Transverse colon (tissue), 4 donors: ENCODE results near the gene TMEM263. TPM values are rescaled to one million over a fixed set of nuclear protein-coding genes. Genes with fewer than 3 reads are reported as not detected.

Experiments used
- DNase-seq: peaks from one replicate; pipeline ENCODE4 v3.0.0-alpha.2; 2019
- H3K27ac ChIP-seq, 4 donors: fragments of 200-600 bp; sonication (generic); 2 replicates each; pipeline ENCODE4 v1.5.1; 2016 to 2018; ENCODE audit warnings: inconsistent platforms in 4 of 4
- H3K27me3 ChIP-seq: fragments of 200-600 bp; sonication (generic); 2 replicates; pipeline ENCODE4 v1.5.1; 2017; ENCODE audit warnings: inconsistent platforms
- H3K36me3 ChIP-seq, 4 donors: fragments of 200-600 bp; sonication (generic); 2 replicates each; pipeline ENCODE4 v1.5.1; 2017 to 2019; ENCODE audit warnings: inconsistent platforms in 4 of 4
- H3K4me1 ChIP-seq, 4 donors: fragments of 200-600 bp; sonication (generic); 2 replicates each; pipeline ENCODE4 v1.5.1; 2017 to 2020; ENCODE audit warnings: inconsistent platforms in 4 of 4
- H3K4me3 ChIP-seq, 4 donors: fragments of 200-600 bp; sonication (generic); 1 replicate in 1 of 4; 2 replicates in 3 of 4; pipeline versions ENCODE4 v1.5.1 to v1.6.1; 2017 to 2019; ENCODE audit warnings: inconsistent platforms in 4 of 4
- H3K9me3 ChIP-seq, 2 donors: fragments of 200-600 bp; sonication (generic); 2 replicates each; pipeline ENCODE4 v1.5.1; 2017 to 2019; ENCODE audit warnings: inconsistent platforms in 2 of 2
- EP300 ChIP-seq: sonication (generic); formaldehyde crosslinking; IDR thresholded peaks from one replicate; pipeline ENCODE4 v1.6.1; 2017; ENCODE audit warnings: antibody characterized with exemption, low read depth
- POLR2A ChIP-seq: fragments of 450-650 bp; IDR thresholded peaks from one replicate; pipeline ENCODE4 v1.6.1; 2016; ENCODE audit warnings: antibody characterized with exemption, mild to moderate bottlenecking, moderate library complexity
- POLR2AphosphoS5 ChIP-seq, 3 donors: sonication (generic); formaldehyde crosslinking; IDR thresholded peaks; one replicate each; pipeline ENCODE4 v1.6.1; 2016; ENCODE audit warnings: antibody characterized with exemption in 3 of 3
- WGBS, 2 donors: methylation state at CpG; one replicate each; pipeline ENCODE4 v1.1.5; 2018; ENCODE audit warnings: low coverage in 1 of 2; 5-methylcytosine and 5-hydroxymethylcytosine counted together
- in situ Hi-C, 4 donors: fragments of 200-750 bp; cut with MboI; loops; one replicate each; pipeline versions ENCODE4 v1.15.0 to v1.15.1; 2017; ENCODE audit warnings: low sequenced_read_pairs in 3 of 4, low pct_ligation_motif_present in 1 of 4, low pct_unique_long_range_greater_than_20kb in 1 of 4
- intact Hi-C: fragments of 100-400 bp; cut with DNase I; formaldehyde crosslinking; loops from one replicate; pipeline ENCODE4 v1.15.1; 2023; ENCODE audit warnings: low total_unique reads
- total RNA-seq, 4 donors: library from RNA; depleted of rRNA; stranded (reverse); fragments of >200 nt; gene quantifications; one replicate each; pipeline ENCODE4 v1.1.0, GENCODE V29; 2016
- TF ChIP-seq, protein P1 (sequence below), 5 experiments: fragments of 200-600 bp in 3 of 5; fragments of 450-650 bp in 2 of 5; sonication (generic) in 3 of 5; IDR thresholded peaks; 1 replicate in 2 of 5; 2 replicates in 3 of 5; pipeline ENCODE4 v1.5.1; 2016 to 2017; ENCODE audit warnings: antibody characterized with exemption in 5 of 5, inconsistent platforms in 3 of 5, mild to moderate bottlenecking in 2 of 5, moderate library complexity in 1 of 5

TMEM263 gene
- 10 to 100 TPM; 13.5 to 34.6 (median 18.7) TPM for total RNA-seq

DNA sequence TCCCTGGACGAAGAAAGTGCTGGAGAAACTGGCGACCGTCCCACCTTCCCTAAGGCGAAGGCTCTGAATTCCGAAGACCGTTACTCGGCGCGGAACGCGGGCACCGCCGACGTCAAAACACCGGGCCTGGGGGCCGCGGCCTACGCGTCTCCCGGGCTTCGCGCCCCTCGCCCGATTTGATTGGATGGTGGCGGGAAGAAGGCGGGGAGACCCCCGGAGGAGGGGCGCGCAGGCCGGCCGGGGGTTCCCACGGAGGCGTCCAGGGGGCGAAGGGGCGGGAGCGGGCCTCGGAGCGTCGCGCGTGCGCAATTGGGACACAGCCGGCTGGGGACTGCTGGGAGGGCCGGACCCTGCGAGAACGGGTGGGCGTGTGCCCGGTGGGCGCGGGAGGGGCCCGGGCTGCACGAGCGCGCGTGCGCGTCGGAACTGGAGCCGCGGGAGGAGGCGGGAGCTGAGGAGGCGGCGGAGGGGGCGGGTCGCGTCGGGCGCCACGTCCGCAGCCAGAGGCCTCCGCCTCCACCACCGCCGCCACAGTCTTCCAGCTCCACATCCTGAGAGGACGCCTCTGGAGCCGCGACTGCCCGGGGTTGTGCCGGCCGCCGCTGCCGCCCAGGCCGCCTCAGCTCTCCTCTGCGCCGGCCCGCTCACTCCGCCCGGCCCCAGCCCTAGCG lies at the start of gene TMEM263:
Gene TMEM263, plus strand, starts transcription at position 531 of the 671 bp plus-strand sequence. CDS start 11,210 bp downstream, outside the sequence.
- Histone ChIP-seq H3K27me3 (no peaks in the 10 kb centered on the region), H3K4me3 (peak within 1 kb of the TSS; percentile 55 to 95 (median 86)), H3K36me3 (peaks cover 0 to 2% (median 0%) of the 10 kb centered on the region in 4 donors), H3K4me1 (peaks cover 9 to 40% (median 28%) of the 10 kb centered on the region in 4 donors), H3K9me3 (no peaks in the 10 kb centered on the region), H3K27ac (peak within 1 kb of the TSS; percentile 94 to 98 (median 95))
- 1% methylated on average over 74 of the region's 88 CpGs; no CpG with 5 or more reads in 1 of the 2 donors for WGBS, 2 donors
- DNase-seq = peak; percentile 93
- in situ Hi-C loops = no loop called here
- intact Hi-C loops = loop anchor here (10.0 kb wide), 1 partner anchor 1609 kb away; the partner anchor contains the start of genes ISCU and SART3
- TF ChIP-seq EP300 (no peak), POLR2AphosphoS5 (IDR thresholded peaks at IDR 0.05) (peak; percentile 85 to 92 (median 87)), POLR2A (peak; percentile 79)
- TF ChIP-seq, protein P1, sequence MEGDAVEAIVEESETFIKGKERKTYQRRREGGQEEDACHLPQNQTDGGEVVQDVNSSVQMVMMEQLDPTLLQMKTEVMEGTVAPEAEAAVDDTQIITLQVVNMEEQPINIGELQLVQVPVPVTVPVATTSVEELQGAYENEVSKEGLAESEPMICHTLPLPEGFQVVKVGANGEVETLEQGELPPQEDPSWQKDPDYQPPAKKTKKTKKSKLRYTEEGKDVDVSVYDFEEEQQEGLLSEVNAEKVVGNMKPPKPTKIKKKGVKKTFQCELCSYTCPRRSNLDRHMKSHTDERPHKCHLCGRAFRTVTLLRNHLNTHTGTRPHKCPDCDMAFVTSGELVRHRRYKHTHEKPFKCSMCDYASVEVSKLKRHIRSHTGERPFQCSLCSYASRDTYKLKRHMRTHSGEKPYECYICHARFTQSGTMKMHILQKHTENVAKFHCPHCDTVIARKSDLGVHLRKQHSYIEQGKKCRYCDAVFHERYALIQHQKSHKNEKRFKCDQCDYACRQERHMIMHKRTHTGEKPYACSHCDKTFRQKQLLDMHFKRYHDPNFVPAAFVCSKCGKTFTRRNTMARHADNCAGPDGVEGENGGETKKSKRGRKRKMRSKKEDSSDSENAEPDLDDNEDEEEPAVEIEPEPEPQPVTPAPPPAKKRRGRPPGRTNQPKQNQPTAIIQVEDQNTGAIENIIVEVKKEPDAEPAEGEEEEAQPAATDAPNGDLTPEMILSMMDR (IDR thresholded peaks at IDR 0.05) = no peak

DNA sequence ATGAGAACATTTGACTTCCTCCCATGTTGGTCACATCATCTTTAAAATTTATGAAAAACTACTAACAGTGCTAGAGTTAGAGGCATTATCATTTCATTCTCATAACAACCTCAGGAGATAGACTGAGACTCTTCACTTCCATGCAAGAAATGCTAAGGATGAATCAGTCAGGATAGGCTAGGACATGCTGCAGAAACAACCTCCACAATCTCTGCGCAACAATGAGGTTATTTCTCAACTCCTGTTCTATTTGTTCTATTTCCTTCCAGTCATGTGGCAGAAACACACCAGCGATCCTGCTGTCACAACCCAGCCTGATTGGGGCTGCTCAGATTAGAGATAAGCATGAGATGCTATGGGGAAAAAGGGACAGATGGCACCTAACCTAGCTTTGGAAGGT lies 49.0 kb upstream of the TMEM263 start:
- Histone ChIP-seq H3K36me3 (no peaks in the 10 kb centered on the region), H3K4me1 (peaks cover 0 to 11% (median 2%) of the 10 kb centered on the region in 4 donors), H3K27ac (no peak overlapping the region), H3K9me3 (no peaks in the 10 kb centered on the region), H3K27me3 (peaks cover 15% of the 10 kb centered on the region), H3K4me3 (no peak overlapping the region)
- TF ChIP-seq, protein P1 (IDR thresholded peaks at IDR 0.05) = no peak
- TF ChIP-seq POLR2AphosphoS5 (IDR thresholded peaks at IDR 0.05) = no peak
- TF ChIP-seq POLR2A = no peak
- TF ChIP-seq EP300 = no peak
- in situ Hi-C loops = no loop called here
- intact Hi-C loops = no loop called here
- 67 to 82% methylated on average over 1 to 2 of the region's 2 CpGs for WGBS, 2 donors
- DNase-seq = no peak

DNA sequence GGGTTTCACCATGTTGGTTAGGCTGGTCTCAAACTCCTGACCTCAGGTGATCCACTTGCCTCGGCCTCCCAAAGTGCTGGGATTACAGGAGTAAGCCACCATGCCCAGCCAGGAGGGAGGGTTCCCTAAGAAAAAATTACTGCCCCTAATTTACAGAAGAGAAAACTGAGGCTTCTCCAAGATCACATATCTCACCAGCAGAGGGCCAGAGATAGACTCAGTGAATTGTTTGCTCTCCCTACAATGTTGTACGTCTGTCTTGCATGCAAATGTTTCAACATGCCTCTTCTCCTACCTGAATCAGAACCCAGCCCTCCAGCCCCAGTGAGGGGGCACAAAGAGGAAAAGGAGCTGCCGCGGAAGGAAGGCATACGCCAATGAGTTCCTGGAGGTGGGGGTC lies 48.3 kb upstream of the TMEM263 start:
- 80% methylated on average over 5 of the region's 5 CpGs; no CpG with 5 or more reads in 1 of the 2 donors for WGBS, 2 donors
- DNase-seq = no peak
- peaks cover 18% of the 10 kb centered on the region for H3K27me3 ChIP-seq
- H3K4me1 ChIP-seq = peaks cover 0 to 11% (median 2%) of the 10 kb centered on the region in 4 donors
- no peak overlapping the region for H3K27ac ChIP-seq
- in situ Hi-C loops = no loop called here
- TF ChIP-seq POLR2A (no peak), POLR2AphosphoS5 (IDR thresholded peaks at IDR 0.05) (no peak), EP300 (no peak)
- TF ChIP-seq, protein P1 (IDR thresholded peaks at IDR 0.05) = no peak
- intact Hi-C loops = no loop called here
- H3K36me3 ChIP-seq = no peaks in the 10 kb centered on the region
- H3K4me3 ChIP-seq = no peak overlapping the region
- no peaks in the 10 kb centered on the region for H3K9me3 ChIP-seq

DNA sequence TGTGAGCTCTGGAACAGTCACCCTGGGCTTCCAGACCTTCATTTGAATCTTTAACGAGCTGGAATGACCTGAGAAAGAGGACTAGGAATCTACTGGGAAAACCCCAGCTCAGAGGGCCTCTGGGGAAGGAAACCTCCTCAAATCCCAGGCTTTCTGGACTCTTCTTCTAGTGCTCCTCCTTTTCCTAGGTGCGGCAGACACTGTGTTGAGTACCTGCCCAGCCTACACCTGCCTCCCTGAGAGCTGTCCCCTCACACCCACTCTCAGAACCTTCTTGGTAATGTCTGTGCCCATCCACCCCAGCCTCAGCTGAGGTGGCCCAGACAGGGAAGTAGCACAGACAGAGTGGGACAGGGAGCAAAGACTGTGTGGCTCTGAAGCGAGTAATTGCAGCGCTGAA lies 47.9 kb upstream of the TMEM263 start:
- peaks cover 0 to 11% (median 2%) of the 10 kb centered on the region in 4 donors for H3K4me1 ChIP-seq
- WGBS, 2 donors = 83 to 94% methylated on average over 2 to 4 of the region's 4 CpGs
- H3K27me3 ChIP-seq = peaks cover 18% of the 10 kb centered on the region
- no peaks in the 10 kb centered on the region for H3K36me3 ChIP-seq
- H3K4me3 ChIP-seq = no peak overlapping the region
- no peak overlapping the region for H3K27ac ChIP-seq
- intact Hi-C loops (no loop called here), in situ Hi-C loops (no loop called here)
- no peak for DNase-seq
- TF ChIP-seq, protein P1 (IDR thresholded peaks at IDR 0.05) = no peak
- TF ChIP-seq POLR2AphosphoS5 (IDR thresholded peaks at IDR 0.05) (no peak), EP300 (no peak), POLR2A (no peak)
- H3K9me3 ChIP-seq = no peaks in the 10 kb centered on the region
